ENCODE results near the gene C20orf144. TPM values are rescaled to one million over a fixed set of nuclear protein-coding genes. Genes with fewer than 3 reads are reported as not detected.
"Not testable (repeated sequence)": the region's sequence is repeated elsewhere in the genome, so short reads cannot be mapped to it uniquely, and the experiment has no call there.

C20orf144 gene
- not detected for total RNA-seq

DNA sequence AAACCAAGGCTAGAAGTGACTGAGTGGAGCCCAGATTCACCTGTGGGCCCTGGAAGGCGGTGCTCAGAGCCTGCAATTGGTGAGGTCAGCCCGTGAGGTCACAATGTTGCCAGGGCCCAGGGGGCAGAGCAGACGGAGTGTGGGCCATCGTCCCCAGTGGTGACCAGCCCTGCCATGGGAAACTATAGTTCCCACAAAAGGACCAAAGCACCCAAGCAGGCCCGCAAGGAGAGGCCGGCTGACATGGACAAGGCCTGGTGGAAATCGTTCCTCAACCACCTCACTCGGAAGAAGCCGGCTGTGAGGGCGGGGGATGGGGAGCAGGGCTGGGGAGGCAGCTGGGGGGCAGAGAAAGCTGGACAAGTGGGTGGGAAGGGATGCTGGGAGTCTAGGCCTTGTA is at the start of gene C20orf144:
Gene C20orf144, plus strand, starts transcription at position 156 of the 400 bp plus-strand sequence. Its CDS starts 19 bp downstream, at position 175.
- no peak for DNase-seq (ENCODE audit: low spot score)

DNA sequence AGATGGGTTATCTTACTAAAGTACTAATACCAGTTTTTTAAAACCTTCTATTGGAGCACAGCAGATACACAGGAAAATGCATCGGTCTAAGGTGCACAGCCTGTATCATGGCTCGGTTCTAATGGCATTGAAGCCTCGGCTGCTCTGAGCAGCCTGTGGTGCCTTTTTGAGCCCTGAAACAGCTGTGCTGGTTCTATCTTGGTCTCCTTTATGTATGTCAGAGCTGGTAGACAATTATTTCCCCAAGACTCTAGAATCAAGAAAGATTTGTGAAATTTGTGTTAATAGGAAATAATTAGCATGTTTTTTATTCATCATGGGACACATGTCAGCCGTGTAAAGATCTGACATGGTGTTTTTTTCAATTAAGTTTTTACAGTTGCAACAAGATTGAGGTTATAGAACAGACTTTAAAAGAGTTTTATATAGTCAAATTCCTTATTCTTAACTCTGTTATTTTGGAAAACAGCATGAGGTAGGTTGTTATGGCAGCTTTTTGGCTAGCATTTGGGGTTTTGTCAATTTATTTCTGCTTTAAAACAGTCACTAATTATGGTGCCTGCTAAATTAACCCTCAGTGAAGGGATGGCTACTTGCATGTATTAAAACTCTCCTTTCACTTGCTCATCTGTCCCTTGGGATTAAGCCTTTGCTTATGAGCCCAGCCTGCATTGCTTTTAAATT is 40.3 kb upstream of the C20orf144 start:
- DNase-seq (ENCODE audit: low spot score), result no peak

DNA sequence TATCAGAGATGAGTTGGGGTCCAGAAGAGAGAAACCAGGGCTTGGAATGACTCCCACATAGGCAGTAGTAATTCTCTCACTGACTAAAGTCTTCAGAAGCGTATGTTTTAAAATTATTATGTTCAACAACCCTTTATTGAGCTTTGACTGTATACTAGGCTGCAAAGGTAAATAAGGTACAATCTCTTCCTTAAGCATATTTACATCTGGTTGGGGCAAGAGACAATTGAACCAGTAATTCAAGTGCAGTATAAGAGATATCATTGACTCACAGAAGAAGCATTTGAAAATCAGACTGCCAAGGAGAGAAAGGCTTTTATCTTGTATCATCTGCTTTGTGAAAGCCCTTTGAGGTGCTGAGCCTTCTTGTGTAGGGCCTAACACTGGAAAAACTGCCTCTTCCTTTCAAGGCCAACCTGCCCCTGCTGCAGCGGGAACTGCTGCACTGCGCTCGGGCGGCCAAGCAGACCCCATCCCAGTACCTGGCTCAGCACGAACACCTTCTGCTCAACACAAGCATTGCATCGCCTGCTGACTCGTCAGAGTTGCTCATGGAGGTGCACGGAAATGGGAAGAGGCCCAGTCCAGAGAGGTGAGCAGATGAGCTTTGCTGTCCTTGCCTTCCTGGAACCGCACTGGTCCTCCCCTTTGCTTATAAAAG is 39.3 kb upstream of the C20orf144 start:
- no peak for DNase-seq (ENCODE audit: low spot score)

DNA sequence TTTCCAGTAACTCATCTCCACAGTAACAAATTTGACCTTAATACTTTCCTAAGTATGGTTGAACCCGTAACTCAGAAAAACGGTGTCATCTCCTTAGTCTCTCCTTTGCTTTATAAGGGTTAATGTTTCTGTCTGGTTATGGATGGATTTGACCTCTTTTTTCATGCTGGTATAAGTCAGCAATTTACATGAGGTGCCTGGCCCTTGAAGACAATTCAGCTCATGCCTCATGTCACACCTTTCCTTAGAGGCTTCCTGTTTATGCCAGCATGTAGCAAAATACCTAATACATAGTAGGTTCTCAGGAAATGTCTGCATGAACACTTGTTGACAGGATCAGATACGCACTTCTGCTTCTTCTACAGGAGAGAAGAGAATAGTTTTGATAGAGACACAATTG is 37.7 kb upstream of the C20orf144 start:
- DNase-seq (ENCODE audit: low spot score), result no peak

DNA sequence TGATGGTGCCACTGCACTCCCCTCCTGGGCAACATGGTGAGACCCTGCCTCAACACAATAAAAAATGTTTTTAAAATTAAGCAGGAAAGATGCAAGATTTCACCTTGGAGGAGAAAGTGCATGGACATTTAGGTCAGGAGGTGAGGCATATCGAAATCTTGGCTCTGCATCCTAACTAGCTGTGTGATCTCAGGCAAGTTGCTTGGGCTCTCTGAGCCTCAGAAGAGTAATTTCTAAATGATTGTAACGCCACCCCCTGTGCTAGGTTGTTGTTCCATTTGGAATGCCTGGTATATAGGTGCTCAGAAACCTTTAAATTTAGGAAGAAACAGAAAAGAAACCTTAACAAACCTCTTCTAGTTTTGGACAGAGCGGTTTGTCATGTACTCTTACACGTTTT is 35.9 kb upstream of the C20orf144 start:
- no peak for DNase-seq (ENCODE audit: low spot score)

DNA sequence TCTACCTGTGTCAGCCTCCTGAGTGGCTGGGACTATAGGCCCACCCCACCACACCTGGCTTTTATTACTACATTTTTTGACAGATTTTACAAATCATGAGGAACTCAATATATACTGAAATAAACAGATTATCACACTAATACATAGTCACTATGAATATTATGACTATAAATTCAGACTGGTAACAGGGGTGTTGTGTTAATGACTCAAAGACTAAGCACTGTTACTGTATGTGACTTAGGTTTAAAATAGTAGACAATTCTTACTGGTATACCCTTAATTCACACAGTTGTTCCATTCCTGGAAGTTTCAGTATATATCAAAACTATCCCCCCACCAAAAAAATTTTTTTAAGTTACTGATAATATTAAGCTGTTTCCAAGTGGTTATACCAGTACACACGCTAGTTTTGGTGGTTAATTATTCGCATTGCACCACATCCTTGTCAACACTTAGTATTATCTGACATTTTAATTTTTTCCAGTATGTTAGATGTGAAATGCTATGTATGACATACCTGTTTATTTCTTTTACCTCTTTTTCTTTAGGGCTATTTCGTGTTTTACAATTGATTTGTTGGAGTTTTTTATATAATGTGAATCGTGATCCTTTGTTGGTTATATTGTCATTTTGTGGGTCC is 34.4 kb upstream of the C20orf144 start:
- no peak for DNase-seq (ENCODE audit: low spot score)

DNA sequence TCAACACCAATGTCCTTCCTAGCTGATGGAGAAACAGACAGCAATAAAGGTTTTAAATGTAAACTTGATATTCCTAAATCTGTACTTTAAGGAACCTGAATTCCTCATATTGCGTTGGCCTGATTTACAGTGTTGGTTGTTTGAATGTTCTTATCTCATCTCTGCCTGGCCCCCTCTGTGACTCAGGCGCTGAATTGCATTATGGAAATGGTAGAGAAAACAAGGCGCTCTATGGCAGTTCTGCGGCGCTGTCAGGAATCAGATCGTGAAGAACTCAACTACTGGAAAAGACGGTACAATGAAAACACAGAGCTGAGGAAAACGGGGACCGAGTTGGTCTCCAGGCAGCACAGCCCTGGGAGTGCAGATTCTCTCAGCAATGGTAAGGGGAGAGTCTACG is 32.6 kb upstream of the C20orf144 start:
- no peak for DNase-seq (ENCODE audit: low spot score)

DNA sequence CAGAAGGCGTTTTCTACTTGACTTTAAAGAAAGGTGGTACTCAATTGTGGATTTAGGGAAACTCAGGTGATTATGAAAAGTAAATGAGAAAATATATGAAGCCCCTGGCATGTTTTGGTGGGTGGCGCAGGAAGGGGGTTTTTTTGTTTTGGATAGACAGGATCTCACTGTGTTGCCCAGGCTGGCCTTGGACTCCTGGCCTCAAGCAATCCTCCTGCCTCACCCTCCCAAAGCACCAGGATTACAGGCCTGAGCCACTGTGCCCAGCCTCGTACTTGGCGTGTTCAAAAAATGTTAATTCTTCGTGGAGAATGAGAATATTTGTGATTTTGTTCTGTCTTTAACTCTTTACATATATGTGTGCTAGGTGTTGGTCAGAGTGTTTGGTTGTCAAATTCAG is 32.1 kb upstream of the C20orf144 start:
- no peak for DNase-seq (ENCODE audit: low spot score)

DNA sequence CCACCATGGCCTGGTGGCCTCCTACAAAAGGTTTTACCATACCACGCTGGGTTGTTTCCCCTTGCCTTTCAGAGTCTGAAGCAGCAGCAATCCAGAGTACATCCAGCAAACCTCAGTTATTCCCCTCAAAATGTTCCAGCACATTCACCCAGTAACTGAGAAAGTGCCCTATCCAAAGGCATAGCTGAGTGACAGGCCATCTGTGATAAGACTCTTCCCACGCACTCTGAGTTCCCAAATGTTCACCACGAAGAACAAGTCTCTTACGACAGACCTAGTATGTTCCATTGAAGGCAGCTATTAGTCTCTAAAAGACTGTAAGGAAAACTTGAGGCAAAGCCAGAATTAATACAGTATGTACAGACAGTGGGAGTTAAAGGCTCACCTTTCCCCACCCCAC is 31.6 kb upstream of the C20orf144 start:
- DNase-seq (ENCODE audit: low spot score), result no peak

DNA sequence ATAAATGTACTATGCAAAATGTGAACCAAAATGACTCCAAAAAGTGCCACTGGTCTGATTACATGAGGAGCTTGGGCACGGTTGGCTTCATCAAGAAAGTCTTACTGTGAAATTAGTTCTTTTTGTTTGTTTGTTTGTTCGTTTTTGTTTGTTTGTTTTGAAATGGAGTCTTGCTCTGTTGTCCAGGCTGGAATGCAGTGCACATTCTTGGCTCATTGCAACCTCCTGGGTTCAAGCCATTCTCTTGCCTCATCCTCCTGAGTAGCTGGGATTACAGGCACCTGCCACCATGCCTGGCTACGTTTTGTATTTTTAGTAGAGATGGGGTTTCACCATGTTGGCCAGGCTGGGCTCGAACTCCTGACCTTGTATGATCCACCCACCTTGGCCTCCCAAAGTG is 30.2 kb upstream of the C20orf144 start:
- not testable (repeated sequence) for DNase-seq (ENCODE audit: low spot score)

DNA sequence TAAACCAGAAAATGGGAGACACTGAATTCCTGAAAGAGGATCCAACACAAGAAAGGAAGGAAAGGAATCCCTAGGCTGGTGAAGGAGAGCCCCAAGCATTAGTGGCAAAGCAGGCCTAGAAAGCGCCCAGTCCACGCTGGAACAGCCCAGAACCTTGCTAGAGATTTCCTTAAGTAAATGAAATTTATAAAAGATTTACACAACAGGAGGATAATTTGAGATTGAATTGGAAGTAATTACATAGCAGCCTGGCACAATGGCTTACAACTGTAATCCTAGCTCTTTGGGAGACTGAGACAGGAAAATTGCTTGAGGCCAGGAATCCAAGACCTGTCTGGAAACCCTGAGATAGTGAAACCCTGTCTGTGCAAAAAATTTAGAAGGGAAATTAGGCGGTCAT is 26.8 kb upstream of the C20orf144 start:
- DNase-seq (ENCODE audit: low spot score), result no peak

DNA sequence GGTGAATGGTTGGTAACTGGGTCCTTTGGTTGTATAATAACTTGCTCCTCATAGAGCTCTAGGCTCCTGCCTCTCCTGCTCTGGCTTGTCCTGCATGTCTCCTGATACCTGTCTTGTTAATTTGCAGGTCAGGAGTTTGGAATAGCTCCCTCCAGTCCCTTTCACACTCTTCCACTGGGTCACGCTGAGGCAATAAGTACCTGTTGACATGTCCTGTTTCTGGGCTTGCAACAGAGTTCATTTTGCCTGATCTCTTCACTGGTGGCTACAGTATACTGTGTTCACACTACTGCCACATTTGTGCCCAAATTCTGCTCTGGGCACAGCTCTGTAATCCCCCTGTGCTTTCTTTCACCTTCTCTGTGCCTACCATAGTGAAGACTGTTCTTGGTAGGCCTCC is 25.4 kb upstream of the C20orf144 start:
- DNase-seq (ENCODE audit: low spot score), result no peak

DNA sequence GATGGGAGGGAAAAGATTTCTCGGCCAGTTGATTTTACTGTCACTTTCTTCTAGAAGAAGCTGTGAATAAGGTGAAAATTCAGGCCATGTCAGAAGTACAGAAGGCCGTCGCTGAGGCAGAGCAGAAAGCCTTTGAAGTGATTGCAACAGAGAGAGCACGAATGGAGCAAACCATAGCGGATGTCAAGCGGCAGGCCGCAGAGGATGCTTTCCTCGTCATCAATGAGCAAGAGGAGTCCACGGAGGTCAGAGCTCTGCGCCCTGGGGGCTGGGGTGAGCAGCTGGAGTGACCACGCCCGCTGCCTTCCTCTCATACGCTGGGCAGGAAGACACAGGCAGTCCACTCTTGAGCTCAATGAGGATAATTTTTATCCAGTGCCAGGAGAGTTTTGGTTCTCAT is 21.8 kb upstream of the C20orf144 start:
- no peak for DNase-seq (ENCODE audit: low spot score)

DNA sequence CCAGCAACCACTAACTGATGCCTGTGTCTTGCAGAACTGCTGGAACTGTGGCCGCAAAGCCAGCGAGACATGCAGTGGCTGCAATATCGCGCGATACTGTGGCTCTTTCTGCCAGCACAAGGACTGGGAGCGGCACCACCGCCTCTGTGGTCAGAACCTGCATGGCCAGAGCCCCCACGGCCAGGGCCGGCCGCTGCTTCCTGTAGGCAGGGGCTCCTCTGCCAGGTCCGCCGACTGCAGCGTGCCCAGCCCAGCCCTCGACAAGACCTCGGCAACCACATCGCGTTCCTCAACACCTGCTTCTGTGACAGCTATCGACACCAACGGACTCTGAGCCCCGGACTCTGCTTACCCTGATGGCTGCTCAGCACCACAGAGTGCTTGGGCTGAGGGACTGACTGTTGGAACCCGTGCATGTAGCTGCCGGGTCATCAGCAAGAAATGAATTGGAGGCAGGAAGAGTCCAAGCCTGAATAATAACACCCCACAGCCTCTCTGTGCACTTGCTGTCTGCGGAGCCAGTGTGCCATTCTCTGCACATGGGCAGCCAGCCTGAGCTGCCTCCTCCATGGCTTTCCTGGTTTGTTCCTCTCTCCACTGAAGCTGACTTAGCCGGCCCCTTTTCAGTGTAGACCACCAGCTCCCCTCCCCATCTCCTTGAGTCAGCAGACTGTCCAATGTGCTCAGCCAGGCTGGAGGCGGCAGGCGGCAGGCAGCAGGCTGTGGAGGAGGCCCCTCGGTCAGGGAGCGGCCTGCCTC is 17.6 kb upstream of the C20orf144 start:
- no peak for DNase-seq (ENCODE audit: low spot score)

DNA sequence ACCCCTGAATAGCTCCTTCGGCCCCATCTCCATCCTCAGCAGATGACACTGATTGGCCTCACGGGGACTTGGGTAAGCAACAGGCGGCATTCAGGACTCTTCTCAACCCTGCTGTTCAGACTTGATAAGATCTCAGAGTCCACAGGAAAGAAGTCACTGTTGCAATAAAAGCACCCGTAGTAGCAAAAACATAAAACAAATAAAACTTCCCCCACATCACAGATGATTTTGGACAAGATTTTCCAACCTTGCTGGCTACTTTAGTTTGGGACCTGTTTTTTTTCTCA is 17.1 kb upstream of the C20orf144 start:
- no peak for DNase-seq (ENCODE audit: low spot score)

DNA sequence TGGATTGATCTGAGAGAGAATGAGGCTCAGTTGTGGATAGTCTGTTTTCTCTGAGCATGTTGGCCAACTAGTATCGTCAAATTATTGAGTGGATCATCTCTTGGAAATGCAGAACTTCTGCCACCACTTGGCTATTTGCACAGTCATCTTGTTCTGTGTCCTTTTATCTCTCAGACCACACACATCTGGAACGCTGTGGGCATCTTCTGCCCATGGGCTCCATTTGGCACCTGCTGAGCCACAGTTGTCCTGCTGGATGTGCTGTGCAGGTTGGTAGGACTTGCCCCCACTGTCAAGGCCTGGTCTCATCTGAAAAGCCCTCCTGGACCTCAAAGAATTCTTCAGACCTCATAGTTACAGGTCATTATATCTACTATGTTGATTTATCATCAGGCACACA is 16.7 kb upstream of the C20orf144 start:
- DNase-seq (ENCODE audit: low spot score), result no peak

DNA sequence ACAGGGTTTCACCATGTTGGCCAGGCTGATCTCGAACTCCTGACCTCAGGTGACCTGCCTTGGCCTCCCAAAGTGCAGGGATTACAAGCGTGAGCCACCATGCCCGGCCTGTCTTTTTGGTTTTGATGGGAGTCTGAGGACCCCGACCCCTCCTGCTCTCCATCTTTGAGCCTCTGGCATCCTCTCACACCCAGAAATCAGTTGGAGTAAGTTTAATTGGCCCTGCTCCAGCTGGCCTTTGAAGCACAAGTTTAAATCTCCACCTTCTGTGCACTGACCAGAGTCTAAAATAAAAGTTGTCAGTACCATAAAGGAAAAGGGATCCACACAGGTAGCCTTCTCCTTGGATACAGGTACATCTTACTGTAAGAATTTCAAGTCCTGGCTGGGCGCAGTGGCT is 15.9 kb upstream of the C20orf144 start:
- DNase-seq (ENCODE audit: low spot score), result no peak

DNA sequence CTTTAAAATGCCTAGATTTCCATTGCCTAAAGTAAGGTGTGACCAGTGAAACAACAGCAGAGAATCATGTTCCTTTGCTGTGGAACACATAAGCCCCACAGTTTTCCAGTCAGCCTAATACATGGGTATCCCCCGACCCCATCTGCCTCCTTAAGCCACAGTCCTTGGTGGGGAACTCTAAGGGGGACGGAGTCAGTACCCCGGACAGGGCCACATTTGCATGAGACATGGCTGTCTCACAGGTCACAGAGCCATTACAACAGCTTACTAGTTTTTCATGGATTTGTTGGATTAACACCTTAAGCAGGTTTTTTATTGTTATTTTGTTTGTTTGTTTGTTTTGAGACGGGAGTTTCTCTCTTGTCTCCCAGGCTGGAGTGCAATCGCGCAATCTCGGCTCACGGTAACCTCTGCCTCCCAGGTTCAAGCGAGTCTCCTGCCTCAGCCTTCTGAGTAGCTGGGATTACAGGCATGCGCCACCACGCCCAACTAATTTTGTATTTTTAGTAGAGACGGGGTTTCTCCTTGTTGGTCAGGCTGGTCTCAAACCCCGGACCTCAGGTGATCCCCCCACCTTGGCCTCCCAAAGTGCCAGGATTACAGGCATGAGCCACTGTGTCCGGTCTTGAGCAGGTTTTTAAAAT is 15.0 kb upstream of the C20orf144 start:
- not testable (repeated sequence) for DNase-seq (ENCODE audit: low spot score)

DNA sequence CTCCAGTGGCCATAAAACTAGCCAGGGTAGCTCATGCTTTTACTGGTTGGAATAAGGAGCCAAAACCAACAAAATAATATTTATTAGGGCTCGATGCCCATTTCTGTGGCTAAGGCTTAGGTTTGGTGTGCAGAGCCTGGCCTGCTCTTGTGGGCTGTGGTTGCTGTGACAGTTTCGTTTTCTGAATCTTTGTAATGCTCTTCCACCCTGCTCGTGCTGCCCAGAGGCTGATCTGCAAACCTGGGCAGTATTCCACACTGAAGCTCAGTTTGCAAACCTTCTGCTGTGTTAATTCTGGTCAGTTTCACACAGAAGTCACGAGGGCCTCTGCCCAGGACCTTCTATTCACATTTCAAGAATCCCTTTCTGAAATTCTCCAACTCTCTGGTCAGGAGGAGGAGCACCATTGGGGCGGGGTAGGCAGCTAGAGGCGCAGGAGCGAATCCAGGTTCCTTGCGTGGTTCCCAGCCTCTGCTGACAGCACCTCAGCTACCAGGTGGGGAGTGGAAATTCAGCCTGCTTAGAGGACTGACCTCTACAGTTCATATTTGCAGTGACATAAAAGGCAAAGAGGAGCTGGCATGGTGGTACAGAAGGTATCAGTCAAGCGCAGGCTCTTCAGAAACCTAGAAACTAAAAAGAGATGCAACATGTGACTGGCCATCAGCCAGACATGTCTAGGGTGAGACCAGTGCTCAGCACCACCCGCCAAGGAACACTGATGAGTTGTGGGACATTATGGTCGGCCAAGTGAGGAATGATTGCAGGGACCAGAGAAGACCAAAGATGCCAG is 14.3 kb upstream of the C20orf144 start:
- DNase-seq (ENCODE audit: low spot score), result no peak

DNA sequence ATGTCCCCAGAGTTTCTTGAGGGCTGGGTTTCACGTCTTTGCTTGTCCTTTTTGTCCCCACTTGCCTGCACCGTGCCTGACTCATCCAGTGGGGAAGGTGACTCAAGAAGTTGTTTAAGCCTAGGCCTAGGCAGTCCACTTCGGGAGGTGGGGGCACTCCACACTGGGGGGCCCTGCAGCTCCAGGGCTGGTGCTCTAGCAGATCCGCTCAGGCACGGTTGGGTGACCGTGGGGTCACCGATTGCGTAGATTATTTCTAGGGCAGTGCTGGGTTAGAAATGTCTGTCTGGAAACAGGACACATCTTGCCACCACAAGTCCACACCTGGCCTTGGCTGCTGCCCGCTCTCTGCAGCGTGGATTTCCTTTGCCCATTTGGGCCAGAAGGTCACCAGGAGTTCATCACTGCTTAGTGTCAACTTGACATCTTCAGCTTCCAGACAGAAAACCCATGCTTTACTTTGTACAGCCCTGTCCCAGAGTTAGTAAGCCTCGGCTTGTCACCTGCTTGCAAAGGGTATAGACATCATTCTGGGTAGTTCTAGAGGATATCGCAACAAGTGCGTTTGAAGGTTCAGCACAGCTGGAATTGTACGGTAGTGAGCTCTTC is 13.6 kb upstream of the C20orf144 start:
- DNase-seq (ENCODE audit: low spot score), result no peak

DNA sequence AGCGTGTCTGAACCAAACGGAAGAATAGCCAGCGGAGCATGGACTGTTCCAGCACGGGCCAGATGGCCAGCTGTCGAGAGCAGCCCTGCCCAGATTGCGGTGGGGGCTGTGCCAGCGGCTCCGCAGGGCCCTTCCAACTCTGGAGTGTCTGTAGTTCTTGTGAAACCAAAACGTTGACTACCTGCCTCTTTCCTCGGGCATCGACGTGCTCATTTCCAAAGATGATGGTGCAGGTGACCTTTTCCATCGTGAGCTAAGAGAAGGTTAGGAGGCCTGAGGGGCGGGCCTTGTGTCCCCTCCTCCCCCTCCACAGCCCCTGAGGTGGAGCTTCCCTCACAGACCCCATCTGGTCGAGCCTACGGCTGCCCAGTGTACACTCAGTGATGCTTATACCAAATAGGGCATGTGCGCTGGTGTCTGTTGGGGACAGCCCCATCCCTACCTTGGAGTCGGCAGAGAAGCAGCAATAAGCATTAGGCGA is 12.9 kb upstream of the C20orf144 start:
- no peak for DNase-seq (ENCODE audit: low spot score)

All from ureter (tissue), 1 donor.